ENCODE measurements around the gene PSD2.

The PSD2 gene

GRCh38 chr5:139797335-139797734, 1.7 kb downstream of the PSD2 start:
- Histone ChIP-seq H3K79me2 (ENCODE audit: insufficient read depth, low read length) (no peaks in the 10 kb centered on the region), H3K36me3 (ENCODE audit: low read length) (no peaks in the 10 kb centered on the region), H3F3A (ENCODE audit: insufficient read depth) (no peaks in the 10 kb centered on the region), H3K9ac (ENCODE audit: low read length) (no peak overlapping the region), H3K4me3 (ENCODE audit: insufficient read depth, low read length, poor library complexity, severe bottlenecking) (no peak overlapping the region), H3K27ac (ENCODE audit: low read depth, low read length) (no peak overlapping the region), H4K20me1 (ENCODE audit: low read depth, low read length) (no peaks in the 10 kb centered on the region), H2AFZ (ENCODE audit: low read depth, low read length, severe bottlenecking) (no peak overlapping the region), H3K9me2 (replicated peaks; ENCODE audit: insufficient read depth, low read length) (no peaks in the 10 kb centered on the region), H3K9me3 (ENCODE audit: insufficient read depth, low read length) (no peaks in the 10 kb centered on the region), H3K27me3 (ENCODE audit: low read length) (no peaks in the 10 kb centered on the region), H3K4me2 (ENCODE audit: low read depth, low read length, poor library complexity, severe bottlenecking) (no peak overlapping the region)
- TF ChIP-seq EZH2phosphoT487 (conservative IDR thresholded peaks at IDR 0.05; ENCODE audit: low read length) (no peak), CTCF (IDR thresholded peaks at IDR 0.05; ENCODE audit: insufficient read depth, low read length, poor library complexity, severe bottlenecking) (no peak)

GRCh38 chr5:139797856-139798510, 2.4 kb downstream of the PSD2 start:
- Histone ChIP-seq H3K79me2 (ENCODE audit: insufficient read depth, low read length) (no peaks in the 10 kb centered on the region), H3K27me3 (ENCODE audit: low read length) (no peaks in the 10 kb centered on the region), H3K36me3 (ENCODE audit: low read length) (no peaks in the 10 kb centered on the region), H3F3A (ENCODE audit: insufficient read depth) (no peaks in the 10 kb centered on the region), H3K9me2 (replicated peaks; ENCODE audit: insufficient read depth, low read length) (no peaks in the 10 kb centered on the region), H3K9ac (ENCODE audit: low read length) (no peak overlapping the region), H4K20me1 (ENCODE audit: low read depth, low read length) (no peaks in the 10 kb centered on the region), H3K4me2 (ENCODE audit: low read depth, low read length, poor library complexity, severe bottlenecking) (no peak overlapping the region), H3K9me3 (ENCODE audit: insufficient read depth, low read length) (no peaks in the 10 kb centered on the region), H3K27ac (ENCODE audit: low read depth, low read length) (no peak overlapping the region), H2AFZ (ENCODE audit: low read depth, low read length, severe bottlenecking) (no peak overlapping the region), H3K4me3 (ENCODE audit: insufficient read depth, low read length, poor library complexity, severe bottlenecking) (no peak overlapping the region)
- no peak for TF ChIP-seq EZH2phosphoT487 (conservative IDR thresholded peaks at IDR 0.05; ENCODE audit: low read length)
- no peak for TF ChIP-seq CTCF (IDR thresholded peaks at IDR 0.05; ENCODE audit: insufficient read depth, low read length, poor library complexity, severe bottlenecking)

- H3K27me3 ChIP-seq (ENCODE audit: low read length): no peaks in the 10 kb centered on the region
- H3K4me2 ChIP-seq (ENCODE audit: low read depth, low read length, poor library complexity, severe bottlenecking): no peak overlapping the region
Observed at GRCh38 chr5:139798883-139799282, 3.3 kb downstream of the PSD2 start.

More at GRCh38 chr5:139798883-139799282, 3.3 kb downstream of the PSD2 start:
- no peak for TF ChIP-seq EZH2phosphoT487 (conservative IDR thresholded peaks at IDR 0.05; ENCODE audit: low read length)
- TF ChIP-seq CTCF (IDR thresholded peaks at IDR 0.05; ENCODE audit: insufficient read depth, low read length, poor library complexity, severe bottlenecking): no peak
- Histone ChIP-seq H3K27ac (ENCODE audit: low read depth, low read length) (no peak overlapping the region), H3F3A (ENCODE audit: insufficient read depth) (no peaks in the 10 kb centered on the region), H3K4me3 (ENCODE audit: insufficient read depth, low read length, poor library complexity, severe bottlenecking) (no peak overlapping the region), H3K36me3 (ENCODE audit: low read length) (no peaks in the 10 kb centered on the region), H2AFZ (ENCODE audit: low read depth, low read length, severe bottlenecking) (no peak overlapping the region), H3K9me3 (ENCODE audit: insufficient read depth, low read length) (no peaks in the 10 kb centered on the region), H4K20me1 (ENCODE audit: low read depth, low read length) (no peaks in the 10 kb centered on the region), H3K9me2 (replicated peaks; ENCODE audit: insufficient read depth, low read length) (no peaks in the 10 kb centered on the region), H3K9ac (ENCODE audit: low read length) (no peak overlapping the region), H3K79me2 (ENCODE audit: insufficient read depth, low read length) (no peaks in the 10 kb centered on the region)
